ENCODE data around the gene ARHGAP31. TPM values are rescaled to one million over a fixed set of nuclear protein-coding genes. Genes with fewer than 3 reads are reported as not detected.

The ARHGAP31 gene
- total and polyA plus RNA-seq, 10 of the 15 experiments (the other 5 are each of a cell fraction or from before 2014, with no cell fraction given), result 0.97 to 29.8 (median 10.3) TPM

DNA sequence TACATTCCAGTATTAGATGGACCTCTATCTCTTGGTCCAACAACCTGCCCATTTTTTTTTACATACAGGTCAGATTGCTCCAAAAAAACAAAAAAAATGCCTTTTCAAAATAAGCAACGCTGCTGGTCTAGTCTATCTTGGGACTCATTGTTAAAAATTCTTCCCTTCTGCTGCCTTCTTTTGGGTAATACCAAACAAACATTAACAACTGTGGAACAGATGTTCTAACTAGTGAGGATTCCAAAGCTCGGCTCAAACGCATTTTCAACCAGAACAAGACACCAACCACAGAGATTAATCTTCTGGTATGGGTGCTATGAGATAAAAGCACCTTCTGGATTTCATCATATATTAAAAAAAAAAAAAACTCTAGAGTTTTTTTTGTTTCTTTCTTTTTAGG is 24.7 kb downstream of the ARHGAP31 start:
- H2AFZ ChIP-seq (ENCODE audit: control insufficient read depth, low read depth, low read length), result no peak overlapping the region
- H3K27ac ChIP-seq (ENCODE audit: control insufficient read depth, insufficient read depth), result no peak overlapping the region
- in situ Hi-C loops (cut with MboI), result no loop called here
- ChIA-PET RAD21 (ENCODE audit: unreplicated experiment) (interaction anchor here (1.5 kb wide), 1 partner anchor 34 kb away, joined by 4 read pairs; no protein-coding TSS in a partner anchor), POLR2A (interaction anchor here (1.1 kb wide), 1 partner anchor 20 kb away, joined by 6 read pairs; no protein-coding TSS in a partner anchor), SMC1A (ENCODE audit: uncharacterized antibody, unreplicated experiment) (interaction anchor here (0.6 to 2.4 kb wide), 9 partner anchors 12 to 617 kb away, joined by 3 to 10 read pairs (median 3); partner anchors contain the start of gene ARHGAP31), CTCF (interaction anchor here (0.9 to 1.5 kb wide), 6 partner anchors 14 to 106 kb away, joined by 3 to 4 read pairs (median 3); partner anchors contain the start of gene ARHGAP31)
- BruUV-seq (replicated peaks), result no TSS peak
- DNase-seq (ENCODE audit: low read depth, low spot score), result no peak
- no peak for FAIRE-seq
- H3K9ac ChIP-seq (ENCODE audit: control insufficient read depth, insufficient read depth, low read length), result no peak overlapping the region
- H3K27me3 ChIP-seq (replicated peaks in 1 of 2; ENCODE audit: control insufficient read depth in 2 of 2, insufficient read depth in 2 of 2, low read length in 1 of 2), result no peaks in the 10 kb centered on the region
- no peak overlapping the region for H3K4me2 ChIP-seq (ENCODE audit: control insufficient read depth, insufficient read depth)
- 78% methylated on average over 3 of the region's 3 CpGs for WGBS (ENCODE audit: insufficient coverage, insufficient replicate concordance, low lambda C conversion rate, missing lambda C conversion rate)
- peaks cover 2 to 7% of the 10 kb centered on the region in 2 experiments; a peak in 2 of 4 replicates for H3K36me3 ChIP-seq (ENCODE audit: control insufficient read depth in 2 of 2, insufficient read depth in 2 of 2, low read length in 1 of 2)
- no peak for ATAC-seq
- no peak overlapping the region for H3K4me3 ChIP-seq
- H3K79me2 ChIP-seq (ENCODE audit: control insufficient read depth, insufficient read depth, low read length), result peaks cover 32% of the 10 kb centered on the region
- no peaks in the 10 kb centered on the region; the same call in 2 of the 3 replicates for H3K9me3 ChIP-seq (replicated peaks; ENCODE audit: control insufficient read depth, insufficient read depth, low read length)
- intact Hi-C loops (cut with micrococcal nuclease; ENCODE audit: unreplicated experiment), result no loop called here
- peaks cover 4% of the 10 kb centered on the region for H3K4me1 ChIP-seq (ENCODE audit: control insufficient read depth, insufficient read depth, low read length)
- H4K20me1 ChIP-seq (ENCODE audit: control insufficient read depth, insufficient read depth), result no peaks in the 10 kb centered on the region
- TF ChIP-seq MXI1 (IDR thresholded peaks at IDR 0.05; ENCODE audit: low read depth, low read length) (no peak), SRF (IDR thresholded peaks at IDR 0.05; ENCODE audit: low read depth in 2 of 2, low read length in 2 of 2) (no peak), PML (IDR thresholded peaks at IDR 0.05; ENCODE audit: low read length) (no peak), RB1 (IDR thresholded peaks at IDR 0.05; ENCODE audit: borderline replicate concordance) (no peak), RELA (IDR thresholded peaks at IDR 0.05; ENCODE audit: borderline replicate concordance, partially characterized antibody) (no peak), EGR1 (IDR thresholded peaks at IDR 0.05; ENCODE audit: borderline replicate concordance in 1 of 2, low read depth in 2 of 2, low read length in 2 of 2) (no peak), SMAD5 (IDR thresholded peaks at IDR 0.05; ENCODE audit: low read depth) (no peak), ETV6 (conservative IDR thresholded peaks at IDR 0.05 in 1 of 2, IDR thresholded peaks at IDR 0.05 in 1 of 2; ENCODE audit: borderline replicate concordance in 1 of 2, low read depth in 1 of 2) (no peak), PAX5 (IDR thresholded peaks at IDR 0.05; ENCODE audit: borderline replicate concordance, low read depth, low read length) (no peak), RAD51 (IDR thresholded peaks at IDR 0.05) (no peak), SIN3A (IDR thresholded peaks at IDR 0.05; ENCODE audit: low read depth, low read length) (no peak), BHLHE40 (IDR thresholded peaks at IDR 0.05; ENCODE audit: borderline replicate concordance in 1 of 2, low read depth in 2 of 2, low read length in 1 of 2) (no peak), RBBP5 (conservative IDR thresholded peaks at IDR 0.05) (no peak)
- TF ChIP-seq, protein P1, sequence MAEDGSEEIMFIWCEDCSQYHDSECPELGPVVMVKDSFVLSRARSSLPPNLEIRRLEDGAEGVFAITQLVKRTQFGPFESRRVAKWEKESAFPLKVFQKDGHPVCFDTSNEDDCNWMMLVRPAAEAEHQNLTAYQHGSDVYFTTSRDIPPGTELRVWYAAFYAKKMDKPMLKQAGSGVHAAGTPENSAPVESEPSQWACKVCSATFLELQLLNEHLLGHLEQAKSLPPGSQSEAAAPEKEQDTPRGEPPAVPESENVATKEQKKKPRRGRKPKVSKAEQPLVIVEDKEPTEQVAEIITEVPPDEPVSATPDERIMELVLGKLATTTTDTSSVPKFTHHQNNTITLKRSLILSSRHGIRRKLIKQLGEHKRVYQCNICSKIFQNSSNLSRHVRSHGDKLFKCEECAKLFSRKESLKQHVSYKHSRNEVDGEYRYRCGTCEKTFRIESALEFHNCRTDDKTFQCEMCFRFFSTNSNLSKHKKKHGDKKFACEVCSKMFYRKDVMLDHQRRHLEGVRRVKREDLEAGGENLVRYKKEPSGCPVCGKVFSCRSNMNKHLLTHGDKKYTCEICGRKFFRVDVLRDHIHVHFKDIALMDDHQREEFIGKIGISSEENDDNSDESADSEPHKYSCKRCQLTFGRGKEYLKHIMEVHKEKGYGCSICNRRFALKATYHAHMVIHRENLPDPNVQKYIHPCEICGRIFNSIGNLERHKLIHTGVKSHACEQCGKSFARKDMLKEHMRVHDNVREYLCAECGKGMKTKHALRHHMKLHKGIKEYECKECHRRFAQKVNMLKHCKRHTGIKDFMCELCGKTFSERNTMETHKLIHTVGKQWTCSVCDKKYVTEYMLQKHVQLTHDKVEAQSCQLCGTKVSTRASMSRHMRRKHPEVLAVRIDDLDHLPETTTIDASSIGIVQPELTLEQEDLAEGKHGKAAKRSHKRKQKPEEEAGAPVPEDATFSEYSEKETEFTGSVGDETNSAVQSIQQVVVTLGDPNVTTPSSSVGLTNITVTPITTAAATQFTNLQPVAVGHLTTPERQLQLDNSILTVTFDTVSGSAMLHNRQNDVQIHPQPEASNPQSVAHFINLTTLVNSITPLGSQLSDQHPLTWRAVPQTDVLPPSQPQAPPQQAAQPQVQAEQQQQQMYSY (CRISPR knock-in tag; IDR thresholded peaks at IDR 0.05), result no peak
- TF ChIP-seq, protein P2, sequence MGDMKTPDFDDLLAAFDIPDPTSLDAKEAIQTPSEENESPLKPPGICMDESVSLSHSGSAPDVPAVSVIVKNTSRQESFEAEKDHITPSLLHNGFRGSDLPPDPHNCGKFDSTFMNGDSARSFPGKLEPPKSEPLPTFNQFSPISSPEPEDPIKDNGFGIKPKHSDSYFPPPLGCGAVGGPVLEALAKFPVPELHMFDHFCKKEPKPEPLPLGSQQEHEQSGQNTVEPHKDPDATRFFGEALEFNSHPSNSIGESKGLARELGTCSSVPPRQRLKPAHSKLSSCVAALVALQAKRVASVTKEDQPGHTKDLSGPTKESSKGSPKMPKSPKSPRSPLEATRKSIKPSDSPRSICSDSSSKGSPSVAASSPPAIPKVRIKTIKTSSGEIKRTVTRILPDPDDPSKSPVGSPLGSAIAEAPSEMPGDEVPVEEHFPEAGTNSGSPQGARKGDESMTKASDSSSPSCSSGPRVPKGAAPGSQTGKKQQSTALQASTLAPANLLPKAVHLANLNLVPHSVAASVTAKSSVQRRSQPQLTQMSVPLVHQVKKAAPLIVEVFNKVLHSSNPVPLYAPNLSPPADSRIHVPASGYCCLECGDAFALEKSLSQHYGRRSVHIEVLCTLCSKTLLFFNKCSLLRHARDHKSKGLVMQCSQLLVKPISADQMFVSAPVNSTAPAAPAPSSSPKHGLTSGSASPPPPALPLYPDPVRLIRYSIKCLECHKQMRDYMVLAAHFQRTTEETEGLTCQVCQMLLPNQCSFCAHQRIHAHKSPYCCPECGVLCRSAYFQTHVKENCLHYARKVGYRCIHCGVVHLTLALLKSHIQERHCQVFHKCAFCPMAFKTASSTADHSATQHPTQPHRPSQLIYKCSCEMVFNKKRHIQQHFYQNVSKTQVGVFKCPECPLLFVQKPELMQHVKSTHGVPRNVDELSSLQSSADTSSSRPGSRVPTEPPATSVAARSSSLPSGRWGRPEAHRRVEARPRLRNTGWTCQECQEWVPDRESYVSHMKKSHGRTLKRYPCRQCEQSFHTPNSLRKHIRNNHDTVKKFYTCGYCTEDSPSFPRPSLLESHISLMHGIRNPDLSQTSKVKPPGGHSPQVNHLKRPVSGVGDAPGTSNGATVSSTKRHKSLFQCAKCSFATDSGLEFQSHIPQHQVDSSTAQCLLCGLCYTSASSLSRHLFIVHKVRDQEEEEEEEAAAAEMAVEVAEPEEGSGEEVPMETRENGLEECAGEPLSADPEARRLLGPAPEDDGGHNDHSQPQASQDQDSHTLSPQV (IDR thresholded peaks at IDR 0.05), result no peak
- TF ChIP-seq, protein P3, sequence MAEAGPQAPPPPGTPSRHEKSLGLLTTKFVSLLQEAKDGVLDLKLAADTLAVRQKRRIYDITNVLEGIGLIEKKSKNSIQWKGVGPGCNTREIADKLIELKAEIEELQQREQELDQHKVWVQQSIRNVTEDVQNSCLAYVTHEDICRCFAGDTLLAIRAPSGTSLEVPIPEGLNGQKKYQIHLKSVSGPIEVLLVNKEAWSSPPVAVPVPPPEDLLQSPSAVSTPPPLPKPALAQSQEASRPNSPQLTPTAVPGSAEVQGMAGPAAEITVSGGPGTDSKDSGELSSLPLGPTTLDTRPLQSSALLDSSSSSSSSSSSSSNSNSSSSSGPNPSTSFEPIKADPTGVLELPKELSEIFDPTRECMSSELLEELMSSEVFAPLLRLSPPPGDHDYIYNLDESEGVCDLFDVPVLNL (IDR thresholded peaks at IDR 0.05; ENCODE audit: low read depth, low read length), result no peak
